ENCODE data around the gene NLRP4. TPM values are rescaled to one million over a fixed set of nuclear protein-coding genes. Genes with fewer than 3 reads are reported as not detected.

Gene NLRP4
- total and polyA plus RNA-seq, 2 of the 8 experiments (the other 6 are each of a cell fraction or from before 2014, with no cell fraction given) = not detected

GRCh38 chr19:55857149-55857548 lies 20.8 kb downstream of the NLRP4 start:
- CTCF ChIA-PET (ENCODE audit: partially characterized antibody) = no interaction called here
- no peak for FAIRE-seq

More at GRCh38 chr19:55857149-55857548, 20.8 kb downstream of the NLRP4 start:
- Histone ChIP-seq H2BK20ac (ENCODE audit: low read length) (no peak overlapping the region), H3K23me2 (ENCODE audit: low read depth, low read length) (no peaks in the 10 kb centered on the region), H3K4me1 (replicated peaks in 1 of 4; ENCODE audit: control insufficient read depth in 3 of 4, insufficient read depth in 4 of 4, low read length in 3 of 4) (no peaks in the 10 kb centered on the region), H3K23ac (ENCODE audit: insufficient read length) (no peak overlapping the region), H3K4me3 (ENCODE audit: extremely low read depth in 1 of 4, insufficient read depth in 2 of 4, low read depth in 3 of 4, low read length in 4 of 4) (no peak overlapping the region), H2AFZ (ENCODE audit: low read length) (no peak overlapping the region), H3K27me3 (replicated peaks in 1 of 4; ENCODE audit: control insufficient read depth in 3 of 4, extremely low read depth in 1 of 4, insufficient read depth in 3 of 4, low read length in 3 of 4) (no peaks in the 10 kb centered on the region), H4K5ac (ENCODE audit: insufficient read length, low read depth, low read length) (no peak overlapping the region), H3K36me3 (ENCODE audit: control insufficient read depth in 2 of 4, insufficient read depth in 4 of 4, low read length in 3 of 4) (no peaks in the 10 kb centered on the region), H3K79me2 (ENCODE audit: control insufficient read depth in 1 of 2, insufficient read depth in 2 of 2, low read length in 2 of 2) (no peaks in the 10 kb centered on the region), H4K20me1 (replicated peaks in 1 of 2; ENCODE audit: control insufficient read depth in 1 of 2, insufficient read depth in 2 of 2, low read length in 2 of 2) (no peaks in the 10 kb centered on the region), H3K27ac (ENCODE audit: low read depth, low read length) (no peak overlapping the region), H2BK15ac (ENCODE audit: low read length) (no peak overlapping the region), H3K79me1 (ENCODE audit: low read depth, low read length) (no peaks in the 10 kb centered on the region), H2BK12ac (ENCODE audit: low read depth, low read length) (no peak overlapping the region), H4K91ac (replicated peaks; ENCODE audit: insufficient read length, low read length) (no peak overlapping the region), H2AK5ac (ENCODE audit: low read depth, low read length) (no peak overlapping the region), H3K56ac (replicated peaks; ENCODE audit: insufficient read length, low read depth, low read length) (no peak overlapping the region), H3K14ac (ENCODE audit: insufficient read length) (no peak overlapping the region), H3K9ac (replicated peaks in 1 of 4; ENCODE audit: extremely low read depth in 1 of 4, low read depth in 3 of 4, low read length in 3 of 4) (no peak overlapping the region), H3K9me3 (ENCODE audit: insufficient read depth in 2 of 2, low read depth in 1 of 2, low read length in 1 of 2) (peaks cover 70 to 91% of the 10 kb centered on the region in 2 experiments), H3K4ac (replicated peaks; ENCODE audit: insufficient read length, low read depth, low read length) (no peak overlapping the region), H3K4me2 (ENCODE audit: insufficient read depth in 1 of 2, low read depth in 2 of 2, low read length in 2 of 2) (no peak overlapping the region), H2BK120ac (replicated peaks; ENCODE audit: low read depth, low read length) (no peak overlapping the region), H2BK5ac (ENCODE audit: low read depth, low read length) (no peak overlapping the region), H4K8ac (ENCODE audit: extremely low read depth, insufficient read depth, low read length) (no peak overlapping the region), H3K18ac (ENCODE audit: extremely low read depth, low read length) (no peak overlapping the region)
- WGBS, 2 experiments (ENCODE audit: extremely low coverage in 1 of 2, insufficient coverage in 1 of 2, insufficient read length in 1 of 2, insufficient replicate concordance in 2 of 2, low coverage in 1 of 2, low lambda C conversion rate in 2 of 2, missing lambda C conversion rate in 1 of 2) = 67% methylated on average over 4 of the region's 4 CpGs; no CpG with 5 or more reads in 1 of the 2 experiments
- DNase-seq (ENCODE audit: low read depth in 1 of 2, low spot score in 2 of 2) = no peak
- POLR2A ChIA-PET (ENCODE audit: partially characterized antibody) = no interaction called here
- TF ChIP-seq KDM4A (IDR thresholded peaks at IDR 0.05; ENCODE audit: low read depth, low read length, severe bottlenecking) (no peak), KDM5A (IDR thresholded peaks at IDR 0.05; ENCODE audit: low read length) (no peak), EGR1 (IDR thresholded peaks at IDR 0.05; ENCODE audit: borderline replicate concordance, low read depth, low read length) (no peak), RNF2 (IDR thresholded peaks at IDR 0.05; ENCODE audit: borderline replicate concordance, low read depth, low read length, missing control alignments, poor library complexity, severe bottlenecking) (no peak), SIRT6 (IDR thresholded peaks at IDR 0.05; ENCODE audit: low read length) (no peak), KDM1A (IDR thresholded peaks at IDR 0.05; ENCODE audit: borderline replicate concordance, low read length) (no peak)

Data from H1 (cell line).